ENCODE results near the gene ZNF597.

Gene ZNF597

GRCh38 chr16:3469736-3470135 is 26.4 kb upstream of the ZNF597 start:
- no peaks in the 10 kb centered on the region for H3K9me3 Mint-ChIP-seq
- no peak overlapping the region for H3K4me3 Mint-ChIP-seq
- peaks cover 31% of the 10 kb centered on the region for H3K36me3 Mint-ChIP-seq
- H3K27me3 Mint-ChIP-seq, result no peaks in the 10 kb centered on the region
- no peak overlapping the region for H3K27ac Mint-ChIP-seq
- DNase-seq (ENCODE audit: low spot score in 2 of 2), result no peak
- H3K4me1 Mint-ChIP-seq, result peaks cover 23% of the 10 kb centered on the region
- ATAC-seq (ENCODE audit: low read depth), result no peak

- H3K4me1 Mint-ChIP-seq, result peaks cover 23% of the 10 kb centered on the region
- H3K27me3 Mint-ChIP-seq, result no peaks in the 10 kb centered on the region
- no peaks in the 10 kb centered on the region for H3K9me3 Mint-ChIP-seq
These were observed 25.2 kb upstream of the ZNF597 start for GRCh38 chr16:3468501-3468900.

GRCh38 chr16:3467921-3468320 is 24.6 kb upstream of the ZNF597 start:
- Mint-ChIP-seq H3K4me3 (no peak overlapping the region), H3K27ac (no peak overlapping the region), H3K36me3 (peaks cover 27% of the 10 kb centered on the region), H3K9me3 (no peaks in the 10 kb centered on the region), H3K27me3 (no peaks in the 10 kb centered on the region), H3K4me1 (peaks cover 23% of the 10 kb centered on the region)
- ATAC-seq (ENCODE audit: low read depth) (no peak), DNase-seq (ENCODE audit: low spot score in 2 of 2) (no peak)

More at GRCh38 chr16:3468501-3468900, 25.2 kb upstream of the ZNF597 start:
- DNase-seq (ENCODE audit: low spot score in 2 of 2) (no peak), ATAC-seq (ENCODE audit: low read depth) (no peak)
- Mint-ChIP-seq H3K4me3 (no peak overlapping the region), H3K36me3 (peaks cover 31% of the 10 kb centered on the region), H3K27ac (no peak overlapping the region)

GRCh38 chr16:3467182-3467581 is 23.9 kb upstream of the ZNF597 start:
- no peak for DNase-seq (ENCODE audit: low spot score in 2 of 2)
- Mint-ChIP-seq H3K4me3 (no peak overlapping the region), H3K4me1 (peaks cover 26% of the 10 kb centered on the region), H3K27ac (no peak overlapping the region), H3K9me3 (no peaks in the 10 kb centered on the region), H3K27me3 (no peaks in the 10 kb centered on the region), H3K36me3 (peaks cover 21% of the 10 kb centered on the region)
- no peak for ATAC-seq (ENCODE audit: low read depth)

DNA sequence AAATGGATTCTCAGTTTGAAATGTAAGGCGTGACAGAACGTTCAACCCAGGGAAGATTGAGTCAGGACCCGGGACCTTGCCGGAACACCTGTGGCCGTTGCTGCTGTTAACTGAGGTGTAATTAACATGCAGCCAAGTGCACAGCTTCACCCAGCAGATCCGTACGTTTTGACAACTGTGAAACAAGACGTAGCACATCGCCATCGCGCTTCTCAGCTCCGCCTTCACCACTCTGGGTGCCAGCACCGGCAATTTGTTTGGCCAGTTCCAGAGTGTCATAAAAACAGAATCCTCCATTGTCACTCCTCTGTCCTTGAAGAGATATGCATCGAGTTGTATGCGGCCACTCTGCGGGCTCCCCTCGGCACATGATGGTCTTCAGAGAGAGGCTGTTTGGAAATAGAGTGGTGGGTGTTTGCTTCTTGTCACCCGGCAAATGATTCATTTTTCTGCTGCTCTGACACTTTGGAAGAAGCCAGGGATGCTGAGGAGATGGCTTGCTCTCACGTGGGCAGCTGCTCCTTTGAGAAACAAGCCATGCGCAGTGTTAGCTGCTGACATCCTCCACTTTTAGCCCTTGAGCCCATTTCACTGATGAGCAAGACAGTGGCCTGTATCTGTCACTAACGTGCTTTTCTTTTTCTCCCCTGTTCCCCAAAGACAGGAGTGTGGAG is 22.7 kb upstream of the ZNF597 start:
- H3K9me3 Mint-ChIP-seq, result no peaks in the 10 kb centered on the region
- H3K4me3 Mint-ChIP-seq, result no peak overlapping the region
- no peak for DNase-seq (ENCODE audit: low spot score in 2 of 2)
- no peak overlapping the region for H3K27ac Mint-ChIP-seq
- no peaks in the 10 kb centered on the region for H3K27me3 Mint-ChIP-seq
- peaks cover 31% of the 10 kb centered on the region for H3K4me1 Mint-ChIP-seq
- ATAC-seq (ENCODE audit: low read depth), result no peak
- peaks cover 17% of the 10 kb centered on the region for H3K36me3 Mint-ChIP-seq

GRCh38 chr16:3465301-3465700 is 22.0 kb upstream of the ZNF597 start:
- Mint-ChIP-seq H3K4me1 (peaks cover 34% of the 10 kb centered on the region), H3K9me3 (no peaks in the 10 kb centered on the region), H3K27ac (no peak overlapping the region), H3K27me3 (no peaks in the 10 kb centered on the region), H3K36me3 (peaks cover 14% of the 10 kb centered on the region), H3K4me3 (no peak overlapping the region)
- DNase-seq (ENCODE audit: low spot score in 2 of 2), result no peak
- ATAC-seq (ENCODE audit: low read depth), result no peak

DNA sequence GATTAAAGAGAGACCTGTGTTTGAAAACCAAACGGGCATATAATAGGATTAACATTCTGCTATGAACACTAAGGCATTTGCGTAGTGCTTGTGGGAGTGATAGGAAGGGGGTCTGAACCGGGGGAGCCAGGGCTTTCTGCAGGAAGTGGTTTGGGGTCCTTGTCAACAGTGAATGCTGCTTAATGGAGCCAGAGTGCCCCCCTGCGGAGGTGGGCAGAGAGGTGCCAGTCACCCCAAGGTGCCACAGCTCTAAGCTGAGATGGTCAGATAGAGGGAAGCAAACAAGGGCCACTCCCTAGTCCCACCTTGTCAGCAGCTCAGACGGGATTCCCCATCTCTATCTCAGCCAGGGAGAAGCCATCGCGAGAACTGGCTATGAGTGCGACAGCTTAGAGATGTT is 17.8 kb upstream of the ZNF597 start:
- Mint-ChIP-seq H3K9me3 (no peaks in the 10 kb centered on the region), H3K4me3 (no peak overlapping the region), H3K27ac (no peak overlapping the region), H3K27me3 (no peaks in the 10 kb centered on the region), H3K4me1 (peaks cover 25% of the 10 kb centered on the region), H3K36me3 (no peaks in the 10 kb centered on the region)
- DNase-seq (ENCODE audit: low spot score in 2 of 2) (no peak), ATAC-seq (ENCODE audit: low read depth) (no peak)

DNA sequence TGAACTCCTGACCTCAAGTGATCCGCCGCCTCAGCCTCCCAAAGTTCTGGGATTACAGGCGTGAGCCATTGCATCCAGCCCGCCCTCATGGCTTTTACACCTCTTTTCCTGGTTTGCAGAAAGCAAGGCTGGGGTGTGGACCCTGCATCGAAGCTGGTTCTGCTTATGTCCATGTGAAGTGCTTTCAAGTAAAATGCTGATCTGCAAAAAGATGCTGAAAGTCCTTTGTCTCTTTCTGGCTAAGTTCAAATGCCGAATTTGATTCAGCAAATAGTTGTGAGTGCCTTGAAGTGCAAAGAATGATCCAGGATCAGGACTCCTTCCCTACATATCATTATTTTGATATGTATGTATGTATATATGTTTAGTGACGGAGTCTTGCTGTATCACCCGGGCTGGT is 17.3 kb upstream of the ZNF597 start:
- peaks cover 25% of the 10 kb centered on the region for H3K4me1 Mint-ChIP-seq
- H3K4me3 Mint-ChIP-seq, result no peak overlapping the region

DNA sequence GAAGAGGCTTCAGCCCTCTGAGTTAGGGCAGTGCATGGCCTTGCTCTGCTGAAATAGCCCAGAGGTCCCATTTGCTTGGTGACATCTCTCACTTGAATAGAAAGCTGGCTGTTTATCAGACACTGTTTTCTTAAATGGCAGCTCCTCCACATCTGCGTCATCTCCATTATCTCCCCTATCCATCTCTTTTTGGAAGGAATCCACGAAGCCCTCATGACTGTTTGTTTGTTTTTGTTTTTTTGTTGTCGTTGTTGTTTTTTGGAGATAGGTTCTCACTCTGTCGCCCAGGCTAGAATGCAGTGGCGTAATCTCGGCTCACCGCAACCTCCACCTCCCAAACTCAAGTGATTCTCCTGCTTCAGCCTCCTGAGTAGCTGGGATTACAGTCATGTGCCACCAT is 16.8 kb upstream of the ZNF597 start:
- Mint-ChIP-seq H3K9me3 (no peaks in the 10 kb centered on the region), H3K36me3 (no peaks in the 10 kb centered on the region), H3K4me1 (peaks cover 25% of the 10 kb centered on the region), H3K4me3 (no peak overlapping the region), H3K27me3 (no peaks in the 10 kb centered on the region), H3K27ac (no peak overlapping the region)
- ATAC-seq (ENCODE audit: low read depth) (no peak), DNase-seq (ENCODE audit: low spot score in 2 of 2) (no peak)

More for the DNA sequence above, 17.3 kb upstream of the ZNF597 start:
- H3K27ac Mint-ChIP-seq, result no peak overlapping the region
- DNase-seq (ENCODE audit: low spot score in 2 of 2), result no peak
- no peaks in the 10 kb centered on the region for H3K9me3 Mint-ChIP-seq
- no peak for ATAC-seq (ENCODE audit: low read depth)
- H3K27me3 Mint-ChIP-seq, result no peaks in the 10 kb centered on the region
- no peaks in the 10 kb centered on the region for H3K36me3 Mint-ChIP-seq

DNA sequence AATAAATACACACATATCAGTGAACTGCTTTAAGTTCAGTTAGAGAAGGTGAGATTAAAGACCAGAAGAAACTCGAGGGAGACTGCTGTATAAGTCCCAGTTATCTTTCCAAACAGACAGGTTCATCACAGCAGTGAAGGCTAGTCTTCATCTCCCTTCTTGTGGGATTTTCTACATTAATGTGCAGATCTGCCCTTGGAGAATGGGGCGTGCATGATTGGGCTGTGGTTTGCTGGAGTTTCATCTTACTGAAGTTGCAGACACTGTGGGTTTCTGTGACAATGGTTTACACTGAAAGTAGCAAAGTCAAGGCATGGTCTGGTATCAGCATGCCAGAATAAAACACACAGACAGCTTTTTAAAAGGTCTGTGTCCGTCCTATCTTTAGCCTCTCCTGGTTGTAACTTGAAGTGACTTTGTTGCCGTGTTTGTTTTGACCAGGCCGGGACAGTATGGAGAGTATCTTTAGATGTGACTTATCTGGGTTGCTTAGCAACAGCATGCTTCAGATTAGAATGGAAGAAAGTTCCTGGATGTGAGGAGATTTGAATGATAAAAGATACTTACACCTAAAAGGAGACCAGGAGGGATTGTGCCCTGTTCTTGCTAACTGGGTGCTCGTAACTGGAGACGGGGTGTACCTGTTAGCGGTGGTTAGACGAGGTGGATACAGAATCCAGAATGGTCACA is 16.2 kb upstream of the ZNF597 start:
- H3K4me3 Mint-ChIP-seq, result peak overlapping the region; percentile 85
- H3K27me3 Mint-ChIP-seq, result no peaks in the 10 kb centered on the region
- no peak for ATAC-seq (ENCODE audit: low read depth)
- H3K27ac Mint-ChIP-seq, result peak overlapping the region; percentile 88
- H3K4me1 Mint-ChIP-seq, result peaks cover 25% of the 10 kb centered on the region
- no peaks in the 10 kb centered on the region for H3K36me3 Mint-ChIP-seq
- DNase-seq (ENCODE audit: low spot score in 2 of 2), result no peak
- no peaks in the 10 kb centered on the region for H3K9me3 Mint-ChIP-seq

DNA sequence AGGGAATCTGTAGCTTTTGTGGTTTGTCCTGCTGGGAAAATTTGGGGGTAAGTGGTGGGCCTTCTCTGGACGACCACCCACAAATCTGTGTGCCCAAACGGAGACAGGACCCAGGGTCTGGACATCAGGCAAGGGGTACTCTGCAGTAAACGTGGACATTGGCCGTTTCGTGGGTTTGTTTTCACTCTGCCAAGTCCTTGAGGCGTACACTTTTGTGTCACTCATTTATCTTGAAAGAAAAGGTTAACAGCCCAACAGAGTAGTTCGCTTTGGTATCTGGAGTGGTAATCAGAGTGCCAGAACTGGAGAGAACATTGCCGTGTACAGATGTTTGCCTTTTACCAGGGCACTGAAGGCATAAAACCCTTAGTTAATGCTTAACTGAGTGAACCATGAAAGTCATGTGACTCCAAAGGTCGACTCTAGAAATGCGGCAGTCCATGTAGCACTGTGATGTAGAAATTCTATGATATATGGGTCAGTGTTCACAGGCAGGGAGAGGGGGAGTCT is 15.6 kb upstream of the ZNF597 start:
- Mint-ChIP-seq H3K27ac (peak overlapping the region; percentile 88), H3K27me3 (no peaks in the 10 kb centered on the region), H3K9me3 (no peaks in the 10 kb centered on the region), H3K4me3 (peak overlapping the region; percentile 85), H3K36me3 (no peaks in the 10 kb centered on the region), H3K4me1 (peaks cover 25% of the 10 kb centered on the region)
- no peak for DNase-seq (ENCODE audit: low spot score in 2 of 2)
- ATAC-seq (ENCODE audit: low read depth), result no peak

- ATAC-seq (ENCODE audit: low read depth), result no peak
- Mint-ChIP-seq H3K9me3 (no peaks in the 10 kb centered on the region), H3K27ac (peak overlapping the region; percentile 88), H3K36me3 (no peaks in the 10 kb centered on the region), H3K4me3 (peak overlapping the region; percentile 85), H3K4me1 (peaks cover 25% of the 10 kb centered on the region), H3K27me3 (no peaks in the 10 kb centered on the region)
- DNase-seq (ENCODE audit: low spot score in 2 of 2), result peak in 1 of 2 donors; percentile 16
These were observed 15.1 kb upstream of the ZNF597 start for GRCh38 chr16:3458278-3458851.

DNA sequence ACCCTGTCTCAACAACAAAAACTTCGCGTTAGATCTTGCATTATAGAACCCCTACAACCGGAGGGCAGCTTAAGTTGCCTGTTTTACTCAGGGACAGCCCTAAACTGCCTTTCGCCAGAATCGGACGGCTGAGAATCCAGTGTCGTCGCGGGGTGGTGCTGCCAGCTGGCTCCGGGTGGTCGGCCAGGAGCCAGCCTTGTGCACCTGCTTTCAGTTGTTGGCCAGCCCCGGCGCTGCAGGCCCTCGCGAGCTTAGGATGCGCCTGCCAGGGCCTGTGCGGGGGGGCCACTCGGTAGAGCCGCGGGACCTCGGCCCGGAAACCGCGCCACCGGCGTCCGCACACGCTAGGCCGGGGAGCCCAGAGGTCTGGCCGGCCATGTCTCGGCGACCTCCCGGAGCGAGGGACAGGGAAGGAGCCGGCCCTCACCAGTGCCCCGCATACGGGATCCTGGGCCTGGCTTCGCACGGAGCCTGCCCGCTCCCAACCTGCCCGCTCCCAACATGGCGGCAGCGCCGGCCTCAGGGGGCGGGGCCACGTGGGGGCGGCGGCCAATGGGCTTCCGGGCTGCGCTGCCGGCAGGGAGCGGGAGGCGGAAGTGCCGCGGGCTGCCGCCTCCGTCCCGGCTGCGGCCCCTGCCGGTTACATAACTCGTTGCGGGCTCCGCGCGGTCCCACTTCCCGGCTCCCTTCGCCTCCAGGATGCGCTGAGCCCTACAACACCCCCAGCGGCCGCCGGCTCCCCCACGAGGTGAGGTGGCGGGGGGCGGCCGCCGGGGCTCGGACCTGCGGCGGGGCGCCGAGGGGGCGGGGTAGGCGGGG is 14.3 kb upstream of the ZNF597 start:
- Mint-ChIP-seq H3K4me1 (peaks cover 25% of the 10 kb centered on the region), H3K36me3 (no peaks in the 10 kb centered on the region), H3K9me3 (no peaks in the 10 kb centered on the region), H3K27ac (peak overlapping the region; percentile 82), H3K27me3 (no peaks in the 10 kb centered on the region), H3K4me3 (peak overlapping the region; percentile 80)
- peak; percentile 92 for ATAC-seq (ENCODE audit: low read depth)
- peak; percentile 89 to 92 for DNase-seq (ENCODE audit: low spot score in 2 of 2)
